ENCODE results near the gene PIGL. TPM values are rescaled to one million over a fixed set of nuclear protein-coding genes. Genes with fewer than 3 reads are reported as not detected.
A peak's percentile ranks its signal among the peaks of the same experiment; 100 is the strongest.
"Not testable (repeated sequence)": the region's sequence is repeated elsewhere in the genome, so short reads cannot be mapped to it uniquely, and the experiment has no call there.

PIGL gene
- total RNA-seq, 1 donor from 2014 or later: 53.0 TPM

DNA sequence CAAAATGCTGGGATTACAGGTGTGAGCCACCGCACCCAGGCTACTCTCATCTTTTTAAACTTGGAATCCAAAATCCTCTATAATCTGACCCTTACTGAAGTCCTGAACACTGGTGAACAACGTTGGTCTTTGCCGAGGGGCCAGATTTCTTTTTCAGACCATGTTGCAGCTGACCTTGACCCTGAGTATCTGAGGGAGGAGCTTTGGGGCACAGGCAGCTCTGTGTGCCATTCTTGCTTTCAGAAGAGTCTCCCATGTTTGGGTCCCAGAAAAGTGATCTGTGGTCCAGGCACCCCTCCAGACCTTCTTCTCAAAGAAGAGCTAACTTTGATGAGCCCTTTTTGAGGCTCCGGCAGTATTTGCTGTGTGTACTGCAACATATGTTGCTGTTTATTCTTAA, 85.8 kb downstream of the PIGL start:
- Histone ChIP-seq H3K27me3 (ENCODE audit: control insufficient read depth, insufficient read depth, low read length) (no peaks in the 10 kb centered on the region), H3K36me3 (ENCODE audit: control insufficient read depth, insufficient read depth, low read length) (no peaks in the 10 kb centered on the region), H3K4me3 (ENCODE audit: low read depth, low read length) (no peak overlapping the region)
- TF ChIP-seq, protein P1, sequence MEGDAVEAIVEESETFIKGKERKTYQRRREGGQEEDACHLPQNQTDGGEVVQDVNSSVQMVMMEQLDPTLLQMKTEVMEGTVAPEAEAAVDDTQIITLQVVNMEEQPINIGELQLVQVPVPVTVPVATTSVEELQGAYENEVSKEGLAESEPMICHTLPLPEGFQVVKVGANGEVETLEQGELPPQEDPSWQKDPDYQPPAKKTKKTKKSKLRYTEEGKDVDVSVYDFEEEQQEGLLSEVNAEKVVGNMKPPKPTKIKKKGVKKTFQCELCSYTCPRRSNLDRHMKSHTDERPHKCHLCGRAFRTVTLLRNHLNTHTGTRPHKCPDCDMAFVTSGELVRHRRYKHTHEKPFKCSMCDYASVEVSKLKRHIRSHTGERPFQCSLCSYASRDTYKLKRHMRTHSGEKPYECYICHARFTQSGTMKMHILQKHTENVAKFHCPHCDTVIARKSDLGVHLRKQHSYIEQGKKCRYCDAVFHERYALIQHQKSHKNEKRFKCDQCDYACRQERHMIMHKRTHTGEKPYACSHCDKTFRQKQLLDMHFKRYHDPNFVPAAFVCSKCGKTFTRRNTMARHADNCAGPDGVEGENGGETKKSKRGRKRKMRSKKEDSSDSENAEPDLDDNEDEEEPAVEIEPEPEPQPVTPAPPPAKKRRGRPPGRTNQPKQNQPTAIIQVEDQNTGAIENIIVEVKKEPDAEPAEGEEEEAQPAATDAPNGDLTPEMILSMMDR (IDR thresholded peaks at IDR 0.05; ENCODE audit: insufficient read depth, low read length, poor library complexity, severe bottlenecking): no peak
- no peak for DNase-seq (ENCODE audit: low read depth)

DNA sequence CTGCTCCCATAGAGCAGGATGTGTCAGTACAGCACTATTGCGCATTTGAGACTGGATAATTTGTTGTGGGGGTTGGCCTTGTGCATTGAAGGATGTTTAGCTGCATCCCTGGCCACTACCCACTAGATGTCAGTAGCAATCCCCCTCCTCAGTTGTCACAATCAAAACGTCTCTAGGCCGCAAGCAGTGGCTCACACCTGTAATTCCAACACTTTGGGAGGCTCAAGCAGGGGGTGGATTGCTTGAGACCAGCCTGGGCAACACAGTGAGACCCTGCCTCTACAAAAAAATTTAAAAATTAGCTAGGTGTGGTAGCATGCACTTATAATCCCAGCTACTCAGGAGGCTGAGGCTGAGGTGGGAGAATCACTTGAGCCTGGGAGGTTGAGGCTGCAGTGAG, 87.8 kb downstream of the PIGL start:
- no peak for DNase-seq (ENCODE audit: low read depth)
- H3K27me3 ChIP-seq (ENCODE audit: control insufficient read depth, insufficient read depth, low read length): no peaks in the 10 kb centered on the region
- no peak overlapping the region for H3K4me3 ChIP-seq (ENCODE audit: low read depth, low read length)
- H3K36me3 ChIP-seq (ENCODE audit: control insufficient read depth, insufficient read depth, low read length): no peaks in the 10 kb centered on the region
- TF ChIP-seq, protein P1 (IDR thresholded peaks at IDR 0.05; ENCODE audit: insufficient read depth, low read length, poor library complexity, severe bottlenecking): peak; percentile 61

DNA sequence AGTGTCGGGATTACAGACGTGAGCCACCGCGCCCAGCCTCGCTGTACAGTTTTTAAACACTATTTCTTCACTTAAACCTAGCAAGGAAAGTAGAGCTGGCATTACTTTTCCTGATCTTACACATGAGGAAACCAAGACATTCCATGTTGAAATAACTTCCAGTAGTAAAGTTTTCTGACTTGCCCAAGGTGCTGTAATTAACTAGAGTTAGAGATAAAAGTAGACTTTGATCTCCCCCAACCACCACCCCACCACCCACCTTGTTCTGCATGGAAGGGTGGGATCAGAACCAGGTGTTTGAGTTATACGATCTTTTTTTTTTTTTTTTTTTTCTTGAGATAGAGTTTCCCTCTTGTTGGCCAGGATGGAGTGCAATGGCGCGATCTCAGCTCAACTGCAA, 89.2 kb downstream of the PIGL start:
- TF ChIP-seq, protein P1 (IDR thresholded peaks at IDR 0.05; ENCODE audit: insufficient read depth, low read length, poor library complexity, severe bottlenecking): no peak
- no peak for DNase-seq (ENCODE audit: low read depth)
- Histone ChIP-seq H3K36me3 (ENCODE audit: control insufficient read depth, insufficient read depth, low read length) (no peaks in the 10 kb centered on the region), H3K27me3 (ENCODE audit: control insufficient read depth, insufficient read depth, low read length) (no peaks in the 10 kb centered on the region), H3K4me3 (ENCODE audit: low read depth, low read length) (no peak overlapping the region)

DNA sequence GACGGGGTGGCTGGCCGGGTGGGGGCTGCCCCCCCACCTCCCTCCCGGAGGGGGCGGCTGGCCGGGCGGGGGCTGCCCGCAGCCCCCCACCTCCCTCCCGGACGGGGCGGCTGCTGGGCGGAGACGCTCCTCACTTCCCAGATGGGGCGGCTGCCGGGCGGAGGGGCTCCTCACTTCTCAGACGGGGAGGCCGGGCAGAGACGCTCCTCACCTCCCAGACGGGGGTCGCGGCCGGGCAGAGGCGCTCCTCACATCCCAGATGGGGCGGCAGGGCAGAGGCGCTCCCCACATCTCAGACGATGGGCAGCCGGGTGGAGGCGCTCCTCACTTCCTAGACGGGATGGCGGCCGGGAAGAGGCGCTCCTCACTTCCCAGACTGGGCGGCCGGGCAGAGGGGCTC, 95.1 kb downstream of the PIGL start:
- not testable (repeated sequence) for H3K27me3 ChIP-seq (ENCODE audit: control insufficient read depth, insufficient read depth, low read length); H3K4me3 ChIP-seq (ENCODE audit: low read depth, low read length); H3K36me3 ChIP-seq (ENCODE audit: control insufficient read depth, insufficient read depth, low read length); DNase-seq (ENCODE audit: low read depth)

DNA sequence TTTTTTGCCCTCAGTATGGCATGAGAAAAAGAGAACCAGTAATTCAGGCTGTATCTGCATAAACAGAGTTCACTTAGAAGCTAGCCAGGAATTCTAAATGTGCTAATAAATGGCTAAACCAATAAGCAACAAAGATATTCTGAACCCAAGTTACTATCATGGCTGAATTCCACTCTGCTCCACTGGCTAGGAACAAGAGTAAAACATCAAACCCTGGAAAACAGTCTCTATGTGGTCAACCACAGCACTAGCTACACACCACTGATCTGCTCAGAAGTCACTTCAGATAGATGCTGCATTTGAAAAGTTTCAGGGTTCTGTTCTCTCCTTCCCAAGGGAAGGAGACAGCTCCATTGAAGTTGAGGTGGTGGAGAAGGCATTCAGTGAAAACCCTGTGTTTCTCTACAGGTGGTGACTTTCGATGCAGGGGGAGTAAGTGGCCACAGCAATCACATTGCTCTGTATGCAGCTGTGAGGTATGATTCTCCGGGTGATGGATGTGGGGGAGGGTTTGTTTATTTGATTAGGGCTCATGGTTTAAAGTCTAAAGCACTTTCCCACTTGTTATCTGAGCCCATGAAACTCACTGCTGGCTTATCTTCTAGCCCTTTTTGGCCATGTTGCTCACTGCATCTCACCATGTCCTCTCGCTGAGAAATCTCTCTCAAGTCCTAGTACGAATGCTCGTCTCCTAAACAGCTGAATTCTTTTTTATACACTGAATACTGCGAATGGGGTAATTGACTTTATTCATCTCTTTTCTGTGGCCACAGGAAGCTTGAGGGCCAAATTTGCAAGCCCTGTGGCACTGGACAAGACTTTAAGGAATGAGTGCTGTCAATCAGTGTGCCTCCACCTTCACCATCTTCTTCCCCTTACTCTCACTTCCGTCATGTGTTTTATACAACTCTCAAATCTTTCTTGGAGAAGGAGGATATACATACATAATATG, 96.4 kb downstream of the PIGL start:
- Histone ChIP-seq H3K27me3 (ENCODE audit: control insufficient read depth, insufficient read depth, low read length) (no peaks in the 10 kb centered on the region), H3K4me3 (ENCODE audit: low read depth, low read length) (no peak overlapping the region), H3K36me3 (ENCODE audit: control insufficient read depth, insufficient read depth, low read length) (no peaks in the 10 kb centered on the region)
- DNase-seq (ENCODE audit: low read depth): peak; percentile 80
- TF ChIP-seq, protein P1 (IDR thresholded peaks at IDR 0.05; ENCODE audit: insufficient read depth, low read length, poor library complexity, severe bottlenecking): no peak

DNA sequence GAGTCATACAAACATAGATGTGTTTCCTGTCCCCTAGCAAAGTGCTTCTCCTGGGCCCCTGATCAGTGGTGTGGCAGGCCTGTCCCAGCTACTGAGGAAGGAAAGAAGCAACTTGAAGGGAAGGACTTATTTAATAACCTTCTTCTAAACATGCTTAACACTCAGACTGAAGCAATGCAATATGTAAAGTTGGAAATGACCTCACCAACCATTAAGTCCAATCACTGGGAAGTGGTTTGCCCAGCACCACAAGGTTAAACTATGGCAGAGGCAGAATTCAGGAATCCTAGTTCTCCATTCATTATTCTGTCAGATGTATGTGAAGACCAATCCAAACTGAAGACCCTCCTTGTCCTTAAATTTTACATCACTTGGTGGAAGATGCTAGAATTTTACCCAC, 97.2 kb downstream of the PIGL start:
- TF ChIP-seq, protein P1 (IDR thresholded peaks at IDR 0.05; ENCODE audit: insufficient read depth, low read length, poor library complexity, severe bottlenecking): no peak
- Histone ChIP-seq H3K36me3 (ENCODE audit: control insufficient read depth, insufficient read depth, low read length) (no peaks in the 10 kb centered on the region), H3K27me3 (ENCODE audit: control insufficient read depth, insufficient read depth, low read length) (no peaks in the 10 kb centered on the region), H3K4me3 (ENCODE audit: low read depth, low read length) (no peak overlapping the region)
- DNase-seq (ENCODE audit: low read depth): no peak

All from kidney epithelial cell (primary cell).